Caki2 (cell line): ENCODE results near the gene GRN. TPM values are rescaled to one million over a fixed set of nuclear protein-coding genes. Genes with fewer than 3 reads are reported as not detected.

Source experiments
- DNase-seq: peaks from one replicate; pipeline ENCODE4 v3.0.0-alpha.2; 2015; ENCODE audit warnings: low read depth
- in situ Hi-C: cut with HindIII; loops from 2 replicates; pipeline ENCODE4 v1.10.0; 2016; ENCODE audit warnings: low sequenced_read_pairs, low pct_unique_long_range_greater_than_20kb, mixed read lengths
- total RNA-seq: library from RNA; depleted of rRNA; stranded (reverse); fragments of >200 nt; shearing (Covaris generic); gene quantifications from 2 replicates; pipeline ENCODE4 v1.2.3, GENCODE V29; 2014; ENCODE audit warnings: low replicate concordance; rRNA removed

Gene GRN
- 454 and 543 TPM in 2 replicates for total RNA-seq

DNA sequence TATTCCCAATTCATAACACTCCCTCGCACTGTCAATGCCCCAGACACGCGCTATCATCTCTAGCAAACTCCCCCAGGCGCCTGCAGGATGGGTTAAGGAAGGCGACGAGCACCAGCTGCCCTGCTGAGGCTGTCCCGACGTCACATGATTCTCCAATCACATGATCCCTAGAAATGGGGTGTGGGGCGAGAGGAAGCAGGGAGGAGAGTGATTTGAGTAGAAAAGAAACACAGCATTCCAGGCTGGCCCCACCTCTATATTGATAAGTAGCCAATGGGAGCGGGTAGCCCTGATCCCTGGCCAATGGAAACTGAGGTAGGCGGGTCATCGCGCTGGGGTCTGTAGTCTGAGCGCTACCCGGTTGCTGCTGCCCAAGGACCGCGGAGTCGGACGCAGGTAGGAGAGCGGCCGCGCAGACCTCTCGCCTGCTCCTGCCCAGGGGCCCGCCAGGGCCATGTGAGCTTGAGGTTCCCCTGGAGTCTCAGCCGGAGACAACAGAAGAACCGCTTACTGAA is at the start of gene GRN:
TSS of gene GRN (plus strand) at position 364 of the 515 bp plus-strand sequence. CDS start 3,863 bp downstream, outside the sequence.
- peak; percentile 99 for DNase-seq
- in situ Hi-C loops = no loop called here

DNA sequence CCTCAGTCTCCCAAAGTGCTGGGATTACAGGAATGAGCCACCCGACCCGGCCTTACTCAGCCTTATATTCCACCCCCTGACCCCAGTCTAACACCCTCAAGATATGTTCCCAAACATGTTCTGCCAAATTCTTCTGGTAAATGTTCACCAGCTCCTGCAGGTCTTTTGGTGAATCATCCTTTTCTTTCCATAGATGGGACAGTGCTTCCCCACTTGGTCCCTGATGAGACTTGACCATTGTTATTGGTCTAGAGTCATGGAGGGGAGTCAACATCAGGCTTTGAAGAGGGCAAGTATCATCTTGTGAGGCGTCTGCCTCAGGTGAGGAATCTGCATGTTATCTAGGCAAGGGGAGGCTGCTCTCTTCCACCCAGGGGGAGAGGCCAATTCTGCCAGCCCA is 47.1 kb upstream of the GRN start:
- in situ Hi-C loops = no loop called here
- DNase-seq = no peak

DNA sequence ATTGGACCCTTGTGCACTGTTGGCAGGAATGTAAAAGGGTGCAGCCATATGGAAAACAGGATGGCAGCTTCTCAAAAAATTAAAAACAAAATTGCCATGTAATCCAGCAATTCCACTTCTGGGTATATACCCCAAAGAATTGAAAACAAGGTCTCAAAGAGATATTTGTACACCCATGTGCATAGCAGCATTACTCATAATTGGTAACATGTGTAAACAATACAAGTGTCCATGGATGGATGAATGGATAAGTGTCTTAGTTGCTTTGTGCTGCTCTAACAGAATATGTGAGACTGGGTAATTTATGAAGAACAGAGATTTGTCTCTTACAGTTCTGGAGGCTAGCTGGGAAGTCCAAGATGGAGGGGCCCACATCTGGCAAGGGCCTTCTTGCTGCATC is 40.5 kb upstream of the GRN start:
- no peak for DNase-seq
- in situ Hi-C loops = no loop called here

GRCh38 chr17:44307387-44308186 is 37.5 kb upstream of the GRN start:
- peak; percentile 52 for DNase-seq
- in situ Hi-C loops = no loop called here

DNA sequence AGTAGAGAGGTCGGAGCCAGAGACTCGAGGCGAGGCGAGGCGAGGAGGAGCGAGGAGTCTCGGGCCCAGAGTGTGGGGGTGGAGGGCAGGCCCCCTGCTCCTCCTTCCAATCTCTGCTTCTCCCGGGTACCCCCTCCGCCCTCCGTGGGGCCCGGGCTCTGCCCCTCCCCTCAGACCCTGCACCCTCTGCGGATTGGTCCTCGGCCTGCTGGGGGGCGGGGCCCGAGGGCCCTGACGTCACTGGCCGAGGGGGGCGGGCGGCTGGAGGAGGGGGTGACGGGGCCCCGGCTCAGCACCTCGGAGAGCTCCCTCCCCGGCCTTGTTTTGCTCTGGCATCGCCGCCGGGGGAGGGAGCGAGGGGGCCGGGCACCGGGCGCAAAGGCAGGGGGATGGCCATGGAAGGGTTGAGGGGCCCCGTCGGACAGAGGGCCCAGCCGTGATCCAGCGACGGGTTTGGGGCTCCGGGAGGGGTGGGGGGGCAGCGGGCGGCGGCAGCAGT is 36.7 kb upstream of the GRN start, which contains the start of gene RUNDC3A:
TSS of gene RUNDC3A (plus strand) at position 282 of the 499 bp plus-strand sequence. CDS start 232 bp downstream, outside the sequence.
- DNase-seq = peak; percentile 77
- in situ Hi-C loops = no loop called here

GRCh38 chr17:44308865-44309264 is 36.2 kb upstream of the GRN start:
- in situ Hi-C loops = no loop called here
- DNase-seq = no peak

DNA sequence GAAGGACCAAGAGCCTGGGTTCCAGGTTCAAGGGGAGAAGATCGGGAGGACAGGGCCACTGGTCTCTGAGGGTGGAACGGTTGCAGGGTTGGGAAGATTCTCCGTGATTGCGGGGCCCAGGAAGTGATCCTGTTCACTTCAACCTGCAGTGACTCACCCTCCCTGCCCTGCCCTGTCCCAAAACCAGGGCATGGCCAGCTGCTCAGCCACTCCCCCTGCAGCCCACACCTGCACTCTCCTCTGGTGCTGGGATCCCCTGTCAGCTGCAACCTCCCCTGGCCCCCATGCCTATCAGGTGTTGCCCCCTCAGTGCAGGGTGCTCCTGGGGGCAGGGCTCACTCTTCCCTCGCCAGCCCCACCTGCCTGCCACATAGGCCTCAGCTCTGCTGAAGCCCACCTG is 35.6 kb upstream of the GRN start:
- in situ Hi-C loops = no loop called here
- no peak for DNase-seq

- in situ Hi-C loops = no loop called here
- no peak for DNase-seq
Measured at GRCh38 chr17:44310188-44310587, 34.9 kb upstream of the GRN start.

- DNase-seq = no peak
- in situ Hi-C loops = no loop called here
Measured at GRCh38 chr17:44310609-44311376, 34.3 kb upstream of the GRN start.

GRCh38 chr17:44311562-44312181 is 33.4 kb upstream of the GRN start:
- no peak for DNase-seq
- in situ Hi-C loops = no loop called here

DNA sequence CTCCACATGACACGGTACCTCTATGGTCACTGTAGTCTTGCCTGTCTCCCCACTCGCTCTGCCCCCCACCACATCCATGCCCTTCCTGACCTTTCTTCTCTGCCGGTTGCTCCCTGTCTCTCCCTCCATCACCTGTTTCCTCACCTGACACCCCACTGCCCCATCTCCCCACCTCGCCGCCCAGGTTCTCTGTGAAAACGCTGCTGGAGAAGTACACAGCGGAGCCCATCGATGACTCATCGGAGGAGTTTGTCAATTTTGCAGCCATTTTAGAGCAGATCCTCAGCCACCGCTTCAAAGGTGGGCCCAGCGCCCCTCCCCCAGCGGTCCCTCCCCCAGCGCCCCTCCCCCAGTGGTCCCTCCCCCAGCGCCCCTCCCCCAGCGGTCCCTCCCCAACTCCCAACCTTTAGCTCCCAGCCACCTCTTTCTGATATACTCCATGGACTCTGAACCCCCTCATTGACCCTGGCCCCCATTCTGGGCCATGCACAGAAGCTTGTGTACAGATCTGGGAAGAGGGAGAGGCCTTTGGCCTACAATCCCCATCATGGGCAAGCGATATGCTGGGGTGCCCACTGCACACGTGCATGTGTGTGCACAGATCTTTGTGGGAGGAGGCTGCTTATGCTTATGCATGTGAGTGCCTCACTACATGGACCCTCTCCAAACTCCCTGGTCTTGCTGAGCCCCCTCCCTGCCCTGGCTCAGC is 32.6 kb upstream of the GRN start:
- DNase-seq = no peak
- in situ Hi-C loops = no loop called here

DNA sequence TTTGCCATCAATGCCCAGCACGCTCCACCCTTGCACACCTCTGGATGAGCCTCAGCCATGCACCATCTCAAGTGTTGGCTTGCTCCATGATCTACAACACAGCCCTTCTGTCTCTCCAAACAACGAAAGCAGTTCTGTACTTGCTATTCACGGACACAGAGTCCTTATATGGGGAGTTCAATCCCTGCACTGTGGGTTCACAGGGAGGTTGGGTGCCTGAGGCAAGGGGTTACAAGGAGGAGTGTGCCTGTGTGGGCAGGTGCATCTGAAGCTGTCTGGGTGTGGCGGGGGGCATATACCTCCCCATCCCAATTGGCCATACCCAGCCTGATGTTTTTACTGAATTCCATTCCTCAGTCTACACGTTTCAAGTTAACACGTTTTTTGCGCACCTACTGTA is 31.1 kb upstream of the GRN start:
- in situ Hi-C loops = no loop called here
- DNase-seq = no peak

DNA sequence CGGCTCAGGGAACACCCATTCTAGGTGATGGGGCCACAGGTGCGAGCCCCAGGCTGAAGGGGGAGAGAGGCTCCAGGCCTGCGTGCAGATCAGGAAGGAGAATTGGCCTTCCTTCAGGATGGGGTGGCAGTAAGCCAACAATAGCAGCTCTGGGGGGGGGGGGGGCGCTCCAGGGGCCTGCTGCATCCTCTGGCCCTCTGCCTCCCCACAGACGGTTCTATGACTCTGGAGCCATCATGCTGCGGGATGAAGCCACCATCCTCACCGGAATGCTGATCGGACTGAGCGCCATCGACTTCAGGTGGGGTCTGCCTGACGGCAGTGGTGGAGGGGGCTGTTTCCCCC is 30.6 kb upstream of the GRN start:
- in situ Hi-C loops = no loop called here
- no peak for DNase-seq

GRCh38 chr17:44314869-44315661 is 30.0 kb upstream of the GRN start:
- peak; percentile 50 for DNase-seq
- in situ Hi-C loops = no loop called here

DNA sequence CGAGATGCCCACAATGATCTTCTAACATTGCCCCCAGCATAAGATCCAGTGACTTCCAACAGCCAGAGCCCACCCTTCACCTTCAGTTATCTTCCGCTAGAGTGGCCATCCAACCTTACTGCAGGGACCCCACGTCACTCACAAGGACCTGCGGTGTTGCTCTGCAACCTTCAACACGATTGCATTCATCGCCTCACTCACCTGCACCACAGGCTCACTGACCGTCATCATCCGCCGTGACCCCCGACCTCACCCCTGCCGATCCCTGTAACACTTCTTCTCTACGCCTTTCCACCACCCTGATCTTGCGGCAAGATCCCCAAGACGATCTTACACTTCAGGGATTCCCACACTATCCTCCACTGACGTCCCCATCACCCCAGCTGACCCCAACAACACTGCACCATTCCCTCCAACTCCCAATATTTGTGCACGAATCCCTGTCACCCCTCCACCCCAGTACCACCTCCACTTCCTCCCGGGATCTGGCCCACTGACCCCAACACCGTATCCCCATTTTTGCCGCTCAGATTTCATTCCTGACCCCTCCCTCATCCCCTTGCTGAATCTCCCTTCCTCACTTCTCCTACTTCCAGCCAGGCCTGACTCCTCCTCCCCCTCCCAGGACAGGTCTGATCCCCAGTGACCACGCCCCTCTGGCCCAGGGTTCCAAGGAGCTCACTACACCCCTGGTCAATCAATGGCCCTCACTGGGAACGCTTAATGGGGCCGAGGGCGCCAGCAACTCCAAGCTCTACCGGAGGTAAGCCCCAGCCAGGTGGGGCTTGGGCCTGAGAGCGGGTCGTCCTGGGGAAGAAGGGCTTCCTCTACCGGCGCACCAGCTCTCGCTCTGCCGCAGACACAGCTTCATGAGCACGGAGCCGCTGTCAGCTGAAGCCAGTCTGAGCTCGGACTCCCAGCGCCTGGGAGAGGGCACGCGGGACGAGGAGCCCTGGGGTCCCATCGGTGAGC is 29.1 kb upstream of the GRN start:
- in situ Hi-C loops = no loop called here

DNA sequence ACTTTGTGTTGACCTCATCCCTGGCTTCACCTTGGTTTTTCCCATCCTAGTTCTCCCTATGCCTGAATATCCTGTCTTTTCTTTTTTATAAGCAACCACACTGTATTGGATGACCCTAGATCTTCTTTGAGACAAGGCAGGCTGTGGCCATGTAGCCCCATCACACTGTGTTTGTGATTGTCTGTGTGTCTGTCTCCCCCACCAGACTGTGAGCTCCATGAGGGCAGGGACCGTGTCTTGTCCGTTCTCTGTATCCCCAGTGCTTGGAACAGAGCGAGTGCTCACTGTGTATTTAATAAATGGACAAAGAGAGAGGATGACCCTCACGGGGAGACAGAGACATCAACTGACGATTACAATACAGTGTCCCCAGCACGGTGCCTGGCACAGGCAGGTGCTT is 27.6 kb upstream of the GRN start:
- in situ Hi-C loops = no loop called here
- DNase-seq = no peak

More for the DNA sequence above, 29.1 kb upstream of the GRN start:
- no peak for DNase-seq
